ENCODE data around the gene NABP1.

DNA sequence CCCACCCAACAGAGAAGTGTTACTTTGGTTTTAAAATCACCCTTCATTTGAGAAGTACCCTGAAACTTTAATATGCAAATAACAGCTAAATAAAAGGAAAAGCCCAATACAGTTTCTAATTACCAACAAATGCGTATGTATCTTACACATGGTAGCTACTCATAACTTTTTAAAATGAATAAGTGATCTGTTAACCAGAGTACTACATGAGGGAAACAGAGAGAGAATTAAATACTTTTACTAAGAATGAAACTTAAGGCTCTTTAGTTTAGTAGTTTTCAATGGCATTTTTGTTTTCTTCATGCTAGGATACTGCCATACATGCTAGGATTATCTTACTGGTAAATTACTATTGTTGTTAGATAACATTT is 39.1 kb upstream of the NABP1 start:
- TF ChIP-seq, protein P1, sequence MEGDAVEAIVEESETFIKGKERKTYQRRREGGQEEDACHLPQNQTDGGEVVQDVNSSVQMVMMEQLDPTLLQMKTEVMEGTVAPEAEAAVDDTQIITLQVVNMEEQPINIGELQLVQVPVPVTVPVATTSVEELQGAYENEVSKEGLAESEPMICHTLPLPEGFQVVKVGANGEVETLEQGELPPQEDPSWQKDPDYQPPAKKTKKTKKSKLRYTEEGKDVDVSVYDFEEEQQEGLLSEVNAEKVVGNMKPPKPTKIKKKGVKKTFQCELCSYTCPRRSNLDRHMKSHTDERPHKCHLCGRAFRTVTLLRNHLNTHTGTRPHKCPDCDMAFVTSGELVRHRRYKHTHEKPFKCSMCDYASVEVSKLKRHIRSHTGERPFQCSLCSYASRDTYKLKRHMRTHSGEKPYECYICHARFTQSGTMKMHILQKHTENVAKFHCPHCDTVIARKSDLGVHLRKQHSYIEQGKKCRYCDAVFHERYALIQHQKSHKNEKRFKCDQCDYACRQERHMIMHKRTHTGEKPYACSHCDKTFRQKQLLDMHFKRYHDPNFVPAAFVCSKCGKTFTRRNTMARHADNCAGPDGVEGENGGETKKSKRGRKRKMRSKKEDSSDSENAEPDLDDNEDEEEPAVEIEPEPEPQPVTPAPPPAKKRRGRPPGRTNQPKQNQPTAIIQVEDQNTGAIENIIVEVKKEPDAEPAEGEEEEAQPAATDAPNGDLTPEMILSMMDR (conservative IDR thresholded peaks at IDR 0.05) = no peak
- no peak for TF ChIP-seq ZFX (IDR thresholded peaks at IDR 0.05)

All from C4-2B (cell line).